ENCODE results near the gene SIGLEC7.

SIGLEC7 gene

GRCh38 chr19:51157265-51157664 is 15.2 kb downstream of the SIGLEC7 start:
- CTCF ChIA-PET = interaction anchor here (1.7 to 2.2 kb wide), 2 partner anchors 11 to 102 kb away, joined by 4 to 8 read pairs; no protein-coding TSS in a partner anchor
- DNase-seq (ENCODE audit: low read depth, low spot score) = no peak
- TF ChIP-seq CTCF (IDR thresholded peaks at IDR 0.05; ENCODE audit: insufficient read depth, low read length, missing control alignments) = no peak
- H3K4me3 ChIP-seq (ENCODE audit: low read depth, low read length) = no peak overlapping the region
- POLR2A ChIA-PET = no interaction called here

- DNase-seq (ENCODE audit: low read depth, low spot score) = no peak
- CTCF ChIA-PET = interaction anchor here (0.5 to 2.2 kb wide), 5 partner anchors 10 to 1975 kb away, joined by 3 to 8 read pairs (median 3); no protein-coding TSS in a partner anchor
- TF ChIP-seq CTCF (IDR thresholded peaks at IDR 0.05; ENCODE audit: insufficient read depth, low read length, missing control alignments) = peak; percentile 61
- POLR2A ChIA-PET = no interaction called here
- H3K4me3 ChIP-seq (ENCODE audit: low read depth, low read length) = no peak overlapping the region
Observed at GRCh38 chr19:51158474-51159129, 16.5 kb downstream of the SIGLEC7 start.

GRCh38 chr19:51159656-51160055 is 17.6 kb downstream of the SIGLEC7 start:
- ChIA-PET CTCF (interaction anchor here (1.3 to 2.2 kb wide), 2 partner anchors 9 to 24 kb away, joined by 3 to 8 read pairs; no protein-coding TSS in a partner anchor), POLR2A (no interaction called here)
- no peak for DNase-seq (ENCODE audit: low read depth, low spot score)
- no peak overlapping the region for H3K4me3 ChIP-seq (ENCODE audit: low read depth, low read length)
- TF ChIP-seq CTCF (IDR thresholded peaks at IDR 0.05; ENCODE audit: insufficient read depth, low read length, missing control alignments) = no peak

GRCh38 chr19:51161266-51161665 is 19.2 kb downstream of the SIGLEC7 start:
- DNase-seq (ENCODE audit: low read depth, low spot score) = no peak
- ChIA-PET POLR2A (no interaction called here), CTCF (interaction anchor here (1.5 kb wide), 1 partner anchor 10 kb away, joined by 4 read pairs; no protein-coding TSS in a partner anchor)
- no peak for TF ChIP-seq CTCF (IDR thresholded peaks at IDR 0.05; ENCODE audit: insufficient read depth, low read length, missing control alignments)
- no peak overlapping the region for H3K4me3 ChIP-seq (ENCODE audit: low read depth, low read length)

- POLR2A ChIA-PET = no interaction called here
- DNase-seq (ENCODE audit: low read depth, low spot score) = no peak
- CTCF ChIA-PET = interaction anchor here (1.5 kb wide), 1 partner anchor 9 kb away, joined by 4 read pairs; no protein-coding TSS in a partner anchor
- TF ChIP-seq CTCF (IDR thresholded peaks at IDR 0.05; ENCODE audit: insufficient read depth, low read length, missing control alignments) = no peak
- H3K4me3 ChIP-seq (ENCODE audit: low read depth, low read length) = no peak overlapping the region
Observed at GRCh38 chr19:51161867-51162496, 19.9 kb downstream of the SIGLEC7 start.

- no peak overlapping the region for H3K4me3 ChIP-seq (ENCODE audit: low read depth, low read length)
- ChIA-PET CTCF (no interaction called here), POLR2A (no interaction called here)
- DNase-seq (ENCODE audit: low read depth, low spot score) = no peak
- TF ChIP-seq CTCF (IDR thresholded peaks at IDR 0.05; ENCODE audit: insufficient read depth, low read length, missing control alignments) = no peak
Observed at GRCh38 chr19:51163257-51163656, 21.2 kb downstream of the SIGLEC7 start.
